KMS-11 (cell line): ENCODE data around the gene TACR3.
"Not testable (repeated sequence)": the region's sequence is repeated elsewhere in the genome, so short reads cannot be mapped to it uniquely, and the experiment has no call there.

ENCODE experiments used
- H2AFZ ChIP-seq: fragments of 200-600 bp; sonication (generic); 2 replicates; pipeline ENCODE4 v1.6.1; 2016; ENCODE audit warnings: antibody characterized with exemption, mixed run types, low read depth
- H3K27ac ChIP-seq: fragments of 200-600 bp; sonication (generic); 2 replicates; pipeline ENCODE4 v1.6.1; 2016; ENCODE audit warnings: mild to moderate bottlenecking, mixed run types
- H3K27me3 ChIP-seq: fragments of 200-600 bp; sonication (generic); 2 replicates; pipeline ENCODE4 v1.6.1; 2017; ENCODE audit warnings: mild to moderate bottlenecking, low read depth, mixed run types, moderate library complexity; ENCODE audit not compliant: insufficient read depth
- H3K36me3 ChIP-seq: fragments of 200-600 bp; sonication (generic); 2 replicates; pipeline ENCODE4 v1.6.1; 2017; ENCODE audit warnings: mild to moderate bottlenecking, mixed run types; ENCODE audit not compliant: insufficient read depth
- H3K4me1 ChIP-seq: fragments of 200-600 bp; sonication (generic); 2 replicates; pipeline ENCODE4 v1.6.1; 2016; ENCODE audit warnings: mild to moderate bottlenecking, low read depth, mixed run types; ENCODE audit not compliant: poor library complexity, severe bottlenecking
- H3K4me2 ChIP-seq: fragments of 200-600 bp; sonication (generic); 2 replicates; pipeline ENCODE4 v1.7.0; 2016; ENCODE audit warnings: mild to moderate bottlenecking, mixed run types
- H3K4me3 ChIP-seq: fragments of 200-600 bp; sonication (generic); IDR thresholded peaks from 2 replicates; pipeline ENCODE4 v1.6.1; 2017; ENCODE audit warnings: low read depth, low read length, mixed read lengths; ENCODE audit not compliant: insufficient read depth
- H3K79me2 ChIP-seq: fragments of 200-600 bp; sonication (generic); 2 replicates; pipeline ENCODE4 v1.6.1; 2016; ENCODE audit warnings: low read depth, mixed run types; ENCODE audit not compliant: insufficient read depth
- H3K9ac ChIP-seq: fragments of 200-600 bp; sonication (generic); 2 replicates; pipeline ENCODE4 v1.6.1; 2016; ENCODE audit warnings: mild to moderate bottlenecking, mixed run types
- H4K20me1 ChIP-seq: fragments of 200-600 bp; sonication (generic); 2 replicates; pipeline ENCODE4 v1.6.1; 2016; ENCODE audit warnings: mild to moderate bottlenecking, mixed run types; ENCODE audit not compliant: insufficient read depth
- TF ChIP-seq, protein P1 (sequence below): fragments of 200-600 bp; sonication (generic); conservative IDR thresholded peaks from 2 replicates; pipeline ENCODE4 v1.6.1; 2017; ENCODE audit warnings: low read depth, mild to moderate bottlenecking, antibody characterized with exemption, low read length, moderate library complexity, mixed read lengths

TACR3 gene

DNA sequence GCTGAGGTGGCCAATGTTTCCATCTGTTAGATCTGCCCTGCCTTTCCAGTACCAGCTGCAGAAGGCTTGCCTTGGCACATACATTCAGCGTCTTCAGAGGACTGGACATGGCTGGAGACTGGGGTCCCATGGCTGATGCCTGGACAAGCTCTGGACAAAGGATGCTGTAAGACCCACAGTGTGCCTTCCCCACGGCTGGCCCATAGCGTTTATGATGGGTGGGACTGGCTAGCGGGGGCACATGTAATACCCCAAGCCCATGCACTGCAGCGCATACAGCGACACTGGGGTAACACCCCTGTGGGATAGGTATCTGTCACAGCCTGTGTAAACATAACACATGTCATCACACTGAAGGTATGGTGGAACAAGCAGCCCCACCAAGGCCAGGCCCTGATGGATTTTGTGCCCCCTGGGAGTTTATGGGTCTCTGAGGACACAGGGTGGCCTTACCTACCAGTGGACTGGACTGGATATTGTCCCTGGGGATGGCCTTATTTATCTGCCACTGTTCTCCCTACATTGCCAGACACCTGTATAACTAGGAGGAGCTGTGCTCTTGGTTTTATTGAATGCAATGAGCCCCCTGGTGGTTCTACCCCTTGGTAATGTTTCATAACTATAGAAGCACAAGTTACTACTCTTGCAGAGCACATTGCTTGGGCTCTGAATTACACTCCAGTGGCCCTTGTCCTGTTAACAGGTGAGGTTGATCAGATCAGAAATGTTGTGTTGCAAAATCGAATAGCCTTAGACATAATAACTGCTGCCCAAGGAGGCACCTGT, 34.3 kb upstream of the TACR3 start:
- no peaks in the 10 kb centered on the region for H3K36me3 ChIP-seq
- TF ChIP-seq, protein P1, sequence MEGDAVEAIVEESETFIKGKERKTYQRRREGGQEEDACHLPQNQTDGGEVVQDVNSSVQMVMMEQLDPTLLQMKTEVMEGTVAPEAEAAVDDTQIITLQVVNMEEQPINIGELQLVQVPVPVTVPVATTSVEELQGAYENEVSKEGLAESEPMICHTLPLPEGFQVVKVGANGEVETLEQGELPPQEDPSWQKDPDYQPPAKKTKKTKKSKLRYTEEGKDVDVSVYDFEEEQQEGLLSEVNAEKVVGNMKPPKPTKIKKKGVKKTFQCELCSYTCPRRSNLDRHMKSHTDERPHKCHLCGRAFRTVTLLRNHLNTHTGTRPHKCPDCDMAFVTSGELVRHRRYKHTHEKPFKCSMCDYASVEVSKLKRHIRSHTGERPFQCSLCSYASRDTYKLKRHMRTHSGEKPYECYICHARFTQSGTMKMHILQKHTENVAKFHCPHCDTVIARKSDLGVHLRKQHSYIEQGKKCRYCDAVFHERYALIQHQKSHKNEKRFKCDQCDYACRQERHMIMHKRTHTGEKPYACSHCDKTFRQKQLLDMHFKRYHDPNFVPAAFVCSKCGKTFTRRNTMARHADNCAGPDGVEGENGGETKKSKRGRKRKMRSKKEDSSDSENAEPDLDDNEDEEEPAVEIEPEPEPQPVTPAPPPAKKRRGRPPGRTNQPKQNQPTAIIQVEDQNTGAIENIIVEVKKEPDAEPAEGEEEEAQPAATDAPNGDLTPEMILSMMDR, result no peak
- H3K27me3 ChIP-seq, result no peaks in the 10 kb centered on the region
- no peak overlapping the region for H3K4me2 ChIP-seq
- no peaks in the 10 kb centered on the region for H3K4me1 ChIP-seq
- no peaks in the 10 kb centered on the region for H3K79me2 ChIP-seq
- H2AFZ ChIP-seq, result no peak overlapping the region
- H4K20me1 ChIP-seq, result no peaks in the 10 kb centered on the region
- no peak overlapping the region for H3K4me3 ChIP-seq
- no peak overlapping the region for H3K9ac ChIP-seq
- no peak overlapping the region for H3K27ac ChIP-seq

DNA sequence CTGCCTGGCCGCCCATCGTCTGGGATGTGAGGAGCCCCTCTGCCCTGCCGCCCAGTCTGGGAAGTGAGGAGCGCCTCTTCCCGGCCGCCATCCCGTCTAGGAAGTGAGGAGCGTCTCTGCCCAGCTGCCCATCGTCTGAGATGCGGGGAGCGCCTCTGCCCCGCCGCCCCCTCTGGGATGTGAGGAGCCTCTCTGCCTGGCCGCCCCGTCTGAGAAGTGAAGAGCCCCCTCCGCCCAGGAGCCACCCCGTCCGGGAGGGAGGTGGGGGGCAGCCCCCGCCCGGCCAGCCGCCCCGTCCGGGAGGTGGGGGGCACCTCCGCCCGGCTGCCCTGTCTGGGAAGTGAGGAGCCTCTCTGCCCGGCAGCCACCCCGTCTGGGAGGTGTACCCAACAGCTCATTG, 3.4 kb upstream of the TACR3 start:
- H3K79me2 ChIP-seq, H3K9ac ChIP-seq, H3K27me3 ChIP-seq, H3K4me2 ChIP-seq, H3K27ac ChIP-seq, H3K4me3 ChIP-seq, H3K36me3 ChIP-seq, H2AFZ ChIP-seq, H4K20me1 ChIP-seq, H3K4me1 ChIP-seq: not testable (repeated sequence)

DNA sequence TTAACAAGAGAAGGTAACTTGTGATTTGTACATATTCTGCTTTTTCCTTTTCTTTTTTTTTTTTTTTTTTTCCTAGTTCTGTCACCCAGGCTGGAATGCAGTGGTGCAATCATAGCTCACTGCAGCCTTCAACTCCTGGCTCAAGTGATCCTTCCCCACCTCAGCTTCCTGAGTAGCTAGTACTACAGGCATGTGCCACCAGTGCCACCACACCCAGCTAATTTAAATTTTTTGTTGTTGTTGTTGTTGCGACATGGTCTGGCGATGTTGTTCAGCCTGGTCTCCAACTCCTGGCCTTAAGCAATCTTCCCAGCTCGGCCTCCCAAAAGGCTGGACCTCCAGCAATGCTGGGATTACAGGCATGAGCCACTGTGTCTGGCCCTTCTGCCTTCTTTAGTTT, 1.5 kb upstream of the TACR3 start:
- Histone ChIP-seq H4K20me1 (no peaks in the 10 kb centered on the region), H2AFZ (no peak overlapping the region), H3K4me2 (no peak overlapping the region), H3K9ac (no peak overlapping the region), H3K27ac (no peak overlapping the region), H3K36me3 (no peaks in the 10 kb centered on the region), H3K27me3 (no peaks in the 10 kb centered on the region), H3K79me2 (no peaks in the 10 kb centered on the region), H3K4me1 (no peaks in the 10 kb centered on the region), H3K4me3 (no peak overlapping the region)
- TF ChIP-seq, protein P1, result no peak

DNA sequence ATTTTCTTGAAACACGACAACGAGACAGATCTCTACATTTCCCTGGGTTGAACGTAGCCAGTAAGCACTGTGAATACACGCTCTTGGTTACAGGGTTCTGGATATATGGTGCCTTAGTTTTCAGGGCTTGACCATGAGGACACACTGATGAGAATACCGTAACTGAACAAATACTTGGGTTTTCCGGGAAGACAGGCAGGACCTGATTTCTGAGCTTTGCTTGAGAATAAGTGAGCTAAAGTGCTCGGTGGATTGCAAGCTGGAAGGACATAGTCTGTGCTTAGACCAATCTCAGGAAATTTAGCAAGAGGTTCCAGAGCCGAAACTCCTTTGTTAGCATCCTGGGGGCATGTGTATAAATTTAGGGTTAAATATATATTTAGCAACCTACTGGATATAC, 876 bp upstream of the TACR3 start:
- Histone ChIP-seq H3K27ac (no peak overlapping the region), H2AFZ (no peak overlapping the region), H3K4me3 (no peak overlapping the region), H3K4me2 (no peak overlapping the region), H3K36me3 (no peaks in the 10 kb centered on the region), H3K27me3 (no peaks in the 10 kb centered on the region), H4K20me1 (no peaks in the 10 kb centered on the region), H3K4me1 (no peaks in the 10 kb centered on the region), H3K79me2 (no peaks in the 10 kb centered on the region), H3K9ac (no peak overlapping the region)
- TF ChIP-seq, protein P1, result no peak

DNA sequence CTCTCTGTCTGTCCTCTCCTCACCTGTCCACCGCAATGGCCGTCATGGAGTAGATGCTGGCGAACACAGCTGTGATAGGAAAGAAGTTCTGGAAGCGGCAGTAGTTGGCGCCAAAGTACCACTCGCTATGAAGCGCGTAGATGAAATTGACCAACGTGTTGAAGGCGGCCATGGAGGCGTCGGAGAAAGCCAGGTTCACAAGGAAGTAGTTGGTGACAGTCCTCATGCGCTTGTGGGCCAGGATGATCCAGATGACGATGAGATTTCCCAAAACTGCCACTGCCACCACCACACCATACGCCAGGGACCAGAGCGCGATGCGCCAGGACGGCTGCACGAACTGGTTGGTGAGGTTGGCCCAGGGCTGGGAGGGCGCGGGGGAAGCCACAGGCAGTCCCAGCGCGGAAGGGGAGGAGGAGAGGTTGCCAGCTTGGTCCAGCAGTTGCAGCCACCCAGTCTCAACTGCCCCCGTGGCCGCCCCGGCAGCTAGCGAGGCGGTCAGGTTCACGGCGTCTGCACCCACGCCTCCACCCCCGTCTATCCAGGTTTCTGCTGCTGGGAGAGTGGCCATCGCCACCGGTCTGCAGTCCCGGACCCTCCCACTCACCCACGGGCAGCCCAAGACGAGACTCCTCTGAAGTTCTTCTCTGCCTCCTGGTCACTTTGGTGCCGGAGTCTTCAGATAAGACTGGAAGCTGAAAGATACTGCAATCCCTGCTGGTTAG, 518 bp downstream of the TACR3 start:
- H3K9ac ChIP-seq, result no peak overlapping the region
- H3K27ac ChIP-seq, result no peak overlapping the region
- H3K4me2 ChIP-seq, result no peak overlapping the region
- no peak overlapping the region for H3K4me3 ChIP-seq
- no peaks in the 10 kb centered on the region for H3K79me2 ChIP-seq
- H3K36me3 ChIP-seq, result no peaks in the 10 kb centered on the region
- H2AFZ ChIP-seq, result no peak overlapping the region
- no peaks in the 10 kb centered on the region for H4K20me1 ChIP-seq
- TF ChIP-seq, protein P1, result no peak
- no peaks in the 10 kb centered on the region for H3K27me3 ChIP-seq
- H3K4me1 ChIP-seq, result no peaks in the 10 kb centered on the region
